HepG2 (cell line): ENCODE measurements around the gene ADCY9. TPM values are rescaled to one million over a fixed set of nuclear protein-coding genes. Genes with fewer than 3 reads are reported as not detected.
A peak's percentile ranks its signal among the peaks of the same experiment; 100 is the strongest.

Experiments used
- CEBPZ ChIP-seq: IDR thresholded peaks from 2 replicates; pipeline ENCODE4 v1.6.1; 2012; ENCODE audit warnings: low read length, improper control_type of control experiment
- DNMT1 ChIP-seq: sonication (generic); formaldehyde crosslinking; IDR thresholded peaks from 2 replicates; pipeline ENCODE4 v1.5.1; 2020; ENCODE audit warnings: mild to moderate bottlenecking, missing genetic modification reagents
- E2F1 ChIP-seq: sonication (generic); formaldehyde crosslinking; IDR thresholded peaks from 2 replicates; pipeline ENCODE4 v1.5.0; 2020; ENCODE audit warnings: missing genetic modification reagents
- FOXA3 ChIP-seq: IDR thresholded peaks from 2 replicates; pipeline ENCODE4 v1.6.1; 2016; ENCODE audit warnings: missing genetic modification reagents, missing compliant biosample characterization
- FOXJ3 ChIP-seq: sonication (generic); formaldehyde crosslinking; IDR thresholded peaks from 2 replicates; pipeline ENCODE4 v1.4.0; 2020; ENCODE audit warnings: missing genetic modification reagents, mild to moderate bottlenecking, borderline replicate concordance
- FOXO4 ChIP-seq: sonication (generic); formaldehyde crosslinking; conservative IDR thresholded peaks from 2 replicates; pipeline ENCODE4 v1.8.1; 2023; ENCODE audit warnings: missing genetic modification reagents
- GATAD1 ChIP-seq: IDR thresholded peaks from 2 replicates; pipeline ENCODE4 v1.6.1; 2016; ENCODE audit warnings: missing genetic modification reagents, missing compliant biosample characterization
- GTF3A ChIP-seq: sonication (generic); formaldehyde crosslinking; conservative IDR thresholded peaks from 2 replicates; pipeline ENCODE4 v1.4.0; 2020; ENCODE audit warnings: mild to moderate bottlenecking, missing genetic modification reagents
- KDM5A ChIP-seq: fragments of 200-600 bp; sonication (generic); IDR thresholded peaks from 2 replicates; pipeline ENCODE4 v1.7.0; 2018; ENCODE audit warnings: antibody characterized with exemption, mild to moderate bottlenecking, low read length, borderline replicate concordance
- KLF16 ChIP-seq, 2 experiments: sonication (generic) in 1 of 2; formaldehyde crosslinking in 1 of 2; IDR thresholded peaks; 2 replicates each; pipeline versions ENCODE4 v1.6.1 to v1.8.0; 2016 to 2023; ENCODE audit warnings: missing genetic modification reagents in 2 of 2, missing compliant biosample characterization in 1 of 2
- MBNL3 ChIP-seq: fragments of 250-450 bp; sonication (Bioruptor Pico); conservative IDR thresholded peaks from 2 replicates; pipeline ENCODE4 v1.8.0; 2022; ENCODE audit warnings: mild to moderate bottlenecking, inconsistent platforms
- MZF1 ChIP-seq: sonication (generic); formaldehyde crosslinking; IDR thresholded peaks from 2 replicates; pipeline ENCODE4 v1.8.1; 2023; ENCODE audit warnings: mild to moderate bottlenecking, missing genetic modification reagents, borderline replicate concordance
- NCOA5 ChIP-seq: sonication (generic); formaldehyde crosslinking; IDR thresholded peaks from 2 replicates; pipeline ENCODE4 v1.4.0; 2020; ENCODE audit warnings: missing genetic modification reagents
- POLR2AphosphoS2 ChIP-seq: IDR thresholded peaks from 2 replicates; pipeline ENCODE4 v1.6.1; 2011; ENCODE audit warnings: low read depth, low read length, improper control_type of control experiment
- SMARCE1 ChIP-seq: fragments of 450-650 bp; IDR thresholded peaks from 2 replicates; pipeline ENCODE4 v1.6.1; 2017; ENCODE audit warnings: borderline replicate concordance
- SSRP1 ChIP-seq: IDR thresholded peaks from 2 replicates; pipeline ENCODE4 v1.6.1; 2016; ENCODE audit warnings: control low read depth
- TBL1XR1 ChIP-seq: fragments of 150-350 bp; IDR thresholded peaks from 2 replicates; pipeline ENCODE4 v1.6.1; 2014; ENCODE audit warnings: borderline replicate concordance, low read length; ENCODE audit not compliant: partially characterized antibody
- TEAD2 ChIP-seq: sonication (generic); formaldehyde crosslinking; IDR thresholded peaks from 2 replicates; pipeline ENCODE4 v1.9.0; 2021; ENCODE audit warnings: missing genetic modification reagents
- TGIF2 ChIP-seq: IDR thresholded peaks from 2 replicates; pipeline ENCODE4 v1.6.1; 2016; ENCODE audit warnings: control low read depth, missing compliant biosample characterization
- ZBTB7B ChIP-seq: sonication (generic); formaldehyde crosslinking; IDR thresholded peaks from 2 replicates; pipeline ENCODE4 v1.4.0; 2020; ENCODE audit warnings: missing genetic modification reagents
- ZFY ChIP-seq: sonication (generic); formaldehyde crosslinking; IDR thresholded peaks from 2 replicates; pipeline ENCODE4 v1.4.0; 2020; ENCODE audit warnings: missing genetic modification reagents
- ZMYM4 ChIP-seq: sonication (generic); formaldehyde crosslinking; IDR thresholded peaks from 2 replicates; pipeline ENCODE4 v1.8.1; 2023; ENCODE audit warnings: mild to moderate bottlenecking, missing genetic modification reagents
- ZNF207 ChIP-seq: fragments of 450-650 bp; IDR thresholded peaks from 2 replicates; pipeline ENCODE4 v1.6.1; 2016; ENCODE audit warnings: antibody characterized with exemption, borderline replicate concordance
- ZNF530 ChIP-seq: sonication (generic); formaldehyde crosslinking; IDR thresholded peaks from 2 replicates; pipeline ENCODE4 v1.5.0; 2020; ENCODE audit warnings: low read depth, mild to moderate bottlenecking, missing genetic modification reagents
- ZNF563 ChIP-seq: sonication (generic); formaldehyde crosslinking; IDR thresholded peaks from 2 replicates; pipeline ENCODE4 v1.8.0; 2022; ENCODE audit warnings: mild to moderate bottlenecking, moderate library complexity, missing genetic modification reagents
- ZNF720 ChIP-seq: sonication (generic); formaldehyde crosslinking; IDR thresholded peaks from 2 replicates; pipeline ENCODE4 v1.4.0; 2020; ENCODE audit warnings: missing genetic modification reagents
- ZNF780A ChIP-seq: sonication (generic); formaldehyde crosslinking; IDR thresholded peaks from 2 replicates; pipeline ENCODE4 v1.8.0; 2022; ENCODE audit warnings: mild to moderate bottlenecking, missing genetic modification reagents, moderate library complexity
- polyA plus RNA-seq, 8 experiments: library from polyadenylated mRNA; depleted of rRNA in 3 of 8; stranded (reverse) in 7 of 8; unstranded in 1 of 8; fragments of >200 nt; fragmentation: Illumina TruSeq in 4 of 8; extraction: Trizol in 4 of 8; gene quantifications; 2 replicates each; pipeline versions ENCODE4 v1.2.1 to v1.2.3, GENCODE V29; 2011 to 2016; ENCODE audit warnings: low read depth in 4 of 8, missing spikeins in 1 of 8, mixed read lengths in 1 of 8; ENCODE audit not compliant: insufficient read depth in 1 of 8
- total RNA-seq, 5 experiments: library from RNA; depleted of rRNA; stranded (reverse); fragments of >200 nt; fragmentation: Illumina TruSeq; extraction: Trizol; gene quantifications; 2 replicates each; pipeline ENCODE4 v1.2.3, GENCODE V29; 2016; ENCODE audit warnings: low read depth in 1 of 5

Gene ADCY9
- total and polyA plus RNA-seq, 2 of the 13 experiments (the other 11 are each of a cell fraction or from before 2014, with no cell fraction given): 11.2 to 13.9 TPM

GRCh38 chr16:4021070-4021779 lies 95.0 kb downstream of the ADCY9 start (continued):
- no peak for TF ChIP-seq NCOA5 (CRISPR knock-in tag)
- no peak for TF ChIP-seq ZNF563
- no peak for TF ChIP-seq MBNL3 (CRISPR knock-in tag)
- no peak for TF ChIP-seq CEBPZ
- 0 out of 2 replicates have a peak, but pooled peaks have one; percentile 35 for TF ChIP-seq GATAD1
- no peak for TF ChIP-seq SSRP1 (CRISPR knock-in tag)
- TF ChIP-seq ZFY (CRISPR knock-in tag): peak; percentile 88
- peak; percentile 29 for TF ChIP-seq ZMYM4
- peak; percentile 54 for TF ChIP-seq FOXA3 (CRISPR knock-in tag)
- TF ChIP-seq KLF16 (CRISPR knock-in tag; IDR thresholded peaks at IDR 0.05): peak in 1 of 2 experiments; percentile 60; a peak in 1 of 4 replicates
- TF ChIP-seq FOXO4 (CRISPR knock-in tag): 0 out of 2 replicates have a peak, but pooled peaks have one; percentile 37
- TF ChIP-seq GTF3A (CRISPR knock-in tag): no peak
- TF ChIP-seq SMARCE1: no peak
- TF ChIP-seq FOXJ3 (CRISPR knock-in tag): no peak
- no peak for TF ChIP-seq KDM5A
- TF ChIP-seq ZNF207: no peak
- TF ChIP-seq MZF1 (CRISPR knock-in tag): no peak
- TF ChIP-seq TEAD2 (CRISPR knock-in tag): no peak
- no peak for TF ChIP-seq ZNF720
- TF ChIP-seq DNMT1 (CRISPR knock-in tag): no peak
- TF ChIP-seq POLR2AphosphoS2: no peak
- TF ChIP-seq ZBTB7B (CRISPR knock-in tag): no peak
- no peak for TF ChIP-seq ZNF530 (CRISPR knock-in tag)
- TF ChIP-seq TBL1XR1: no peak
- TF ChIP-seq E2F1 (CRISPR knock-in tag): no peak
- no peak for TF ChIP-seq ZNF780A (CRISPR knock-in tag)
- TF ChIP-seq TGIF2 (CRISPR knock-in tag): no peak
